HG02588 (cell line): Measurements from ENCODE around the gene FAM131A.

Experiments
- ATAC-seq: cut with Tn5 transposase; IDR thresholded peaks from one replicate; pipeline ENCODE4 v1.9.1; 2021; ENCODE audit warnings: mild to moderate bottlenecking, moderate library complexity; ENCODE audit not compliant: unreplicated experiment

FAM131A gene

GRCh38 chr3:184373422-184373821 lies 36.0 kb downstream of the FAM131A start:
- ATAC-seq = no peak

- no peak for ATAC-seq
These were observed 38.5 kb downstream of the FAM131A start for GRCh38 chr3:184375747-184376461.

DNA sequence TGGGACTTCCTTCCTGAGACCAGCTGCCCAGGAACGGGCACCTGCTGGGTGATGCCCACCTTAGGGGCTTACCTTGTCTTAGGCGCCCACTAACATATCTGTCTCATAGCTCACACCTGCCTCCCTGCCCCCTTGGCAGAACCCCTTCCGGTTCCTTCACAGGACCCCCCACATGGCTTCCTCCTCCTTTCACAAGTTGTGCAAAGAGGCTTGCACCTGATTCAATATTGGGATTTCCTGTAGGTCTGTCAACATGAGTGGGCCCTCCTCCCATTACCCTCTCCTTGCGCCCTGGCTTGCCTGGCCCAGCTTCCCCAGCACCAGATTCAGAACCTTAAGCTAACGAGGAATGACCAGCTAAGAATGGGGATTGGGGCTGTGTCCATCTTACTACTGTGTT lies 40.0 kb downstream of the FAM131A start:
- no peak for ATAC-seq

DNA sequence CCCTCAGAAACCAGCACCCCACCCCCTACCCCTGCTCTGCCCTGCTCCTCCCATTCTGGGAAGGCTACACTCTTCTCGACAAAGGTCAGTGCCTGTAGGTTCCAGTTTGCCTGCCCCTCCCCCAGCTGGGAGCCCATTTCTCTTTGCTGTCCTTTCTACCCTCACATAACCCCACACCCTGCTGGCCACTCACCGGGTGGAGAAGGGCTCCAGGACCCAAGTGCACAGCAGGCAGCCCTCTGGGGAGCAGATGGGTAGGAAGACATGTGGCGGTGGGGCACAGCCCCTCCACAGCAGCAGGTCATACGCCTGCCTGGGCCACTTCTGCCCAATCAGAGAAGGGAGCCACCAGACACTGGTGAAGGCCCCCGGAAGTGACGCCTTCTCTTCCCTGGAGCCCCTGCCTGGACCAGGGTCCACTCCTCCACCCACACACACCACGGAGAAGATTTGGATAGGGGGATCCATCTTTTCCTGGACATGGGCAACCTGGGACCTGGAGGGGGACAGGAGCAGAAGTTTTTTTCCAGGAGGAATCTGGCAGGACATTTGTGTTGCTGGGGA lies 40.6 kb downstream of the FAM131A start, which contains the start of gene THPO:
TSS of gene THPO (minus strand) at position 326 of the 564 bp plus-strand sequence. CDS start 1,948 bp downstream, outside the sequence.
- ATAC-seq = no peak

GRCh38 chr3:184378651-184379357 lies 41.4 kb downstream of the FAM131A start:
- no peak for ATAC-seq

GRCh38 chr3:184379358-184380184 lies 42.2 kb downstream of the FAM131A start, which contains the start of gene CHRD:
Gene CHRD (plus strand): TSS chr3:184380054. CDS start chr3:184380319, 265 bp downstream.
- ATAC-seq = no peak

- ATAC-seq = no peak
These were observed 42.8 kb downstream of the FAM131A start for GRCh38 chr3:184380185-184380626.

DNA sequence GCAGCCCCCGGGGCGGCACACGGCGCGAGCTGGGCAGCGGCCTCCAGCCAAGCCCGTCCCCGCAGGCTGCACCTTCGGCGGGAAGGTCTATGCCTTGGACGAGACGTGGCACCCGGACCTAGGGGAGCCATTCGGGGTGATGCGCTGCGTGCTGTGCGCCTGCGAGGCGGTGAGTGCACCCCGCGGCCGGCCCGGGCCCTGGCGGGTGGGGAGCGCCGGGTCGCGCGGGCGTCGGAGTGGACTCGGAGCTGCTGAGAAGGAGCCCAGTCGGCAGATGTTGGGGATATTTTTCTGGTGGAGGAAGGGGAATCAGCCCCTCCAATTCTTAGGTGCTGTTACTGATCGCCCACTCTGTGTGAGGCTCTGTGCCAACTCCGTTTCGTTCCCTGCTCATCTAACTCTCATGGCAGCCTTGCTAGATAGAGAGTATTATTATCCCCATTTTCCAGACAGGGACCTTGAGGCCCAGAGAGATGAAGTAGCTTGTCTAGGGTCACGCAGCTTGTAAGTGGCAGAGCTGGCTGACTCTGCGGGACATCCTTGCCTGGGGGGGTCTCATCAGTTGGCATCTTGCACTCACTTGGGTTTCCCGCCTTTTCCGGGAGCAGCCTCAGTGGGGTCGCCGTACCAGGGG lies 43.3 kb downstream of the FAM131A start:
- no peak for ATAC-seq

DNA sequence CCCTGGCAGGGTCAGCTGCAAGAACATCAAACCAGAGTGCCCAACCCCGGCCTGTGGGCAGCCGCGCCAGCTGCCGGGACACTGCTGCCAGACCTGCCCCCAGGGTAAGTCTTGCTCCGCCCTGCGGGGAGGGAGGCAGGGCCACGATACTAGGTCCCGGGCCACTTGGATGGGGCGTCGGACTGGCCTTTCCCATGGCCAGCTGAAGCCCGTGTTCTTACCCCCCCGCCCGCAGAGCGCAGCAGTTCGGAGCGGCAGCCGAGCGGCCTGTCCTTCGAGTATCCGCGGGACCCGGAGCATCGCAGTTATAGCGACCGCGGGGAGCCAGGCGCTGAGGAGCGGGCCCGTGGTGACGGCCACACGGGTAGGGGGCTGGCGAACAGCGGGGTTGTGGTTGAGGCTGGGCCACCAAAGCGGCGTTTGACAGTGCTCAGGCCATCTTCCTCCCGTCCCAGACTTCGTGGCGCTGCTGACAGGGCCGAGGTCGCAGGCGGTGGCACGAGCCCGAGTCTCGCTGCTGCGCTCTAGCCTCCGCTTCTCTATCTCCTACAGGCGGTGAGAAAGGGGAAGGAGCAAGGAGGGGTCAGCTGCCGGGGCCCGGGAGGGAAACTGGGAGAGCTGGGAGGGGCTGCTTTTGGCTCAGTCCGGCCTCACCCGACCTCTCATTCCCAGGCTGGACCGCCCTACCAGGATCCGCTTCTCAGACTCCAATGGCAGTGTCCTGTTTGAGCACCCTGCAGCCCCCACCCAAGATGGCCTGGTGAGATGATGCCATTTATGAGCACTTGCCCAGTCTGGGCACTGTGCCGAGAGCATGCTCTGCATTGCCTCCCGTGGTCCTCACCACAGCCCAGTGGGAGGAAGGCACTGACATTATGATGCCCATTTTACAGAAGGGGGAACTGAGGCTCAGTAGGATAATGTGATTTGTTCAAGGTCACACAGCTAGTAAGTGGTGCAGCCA lies 44.1 kb downstream of the FAM131A start:
- ATAC-seq = no peak

- no peak for ATAC-seq
These were observed 45.1 kb downstream of the FAM131A start for GRCh38 chr3:184382326-184383032.

- no peak for ATAC-seq
These were observed 45.8 kb downstream of the FAM131A start for GRCh38 chr3:184383033-184383740.

- ATAC-seq = no peak
These were observed 46.9 kb downstream of the FAM131A start for GRCh38 chr3:184384342-184384741.

GRCh38 chr3:184384856-184385422 lies 47.5 kb downstream of the FAM131A start:
- ATAC-seq = no peak

DNA sequence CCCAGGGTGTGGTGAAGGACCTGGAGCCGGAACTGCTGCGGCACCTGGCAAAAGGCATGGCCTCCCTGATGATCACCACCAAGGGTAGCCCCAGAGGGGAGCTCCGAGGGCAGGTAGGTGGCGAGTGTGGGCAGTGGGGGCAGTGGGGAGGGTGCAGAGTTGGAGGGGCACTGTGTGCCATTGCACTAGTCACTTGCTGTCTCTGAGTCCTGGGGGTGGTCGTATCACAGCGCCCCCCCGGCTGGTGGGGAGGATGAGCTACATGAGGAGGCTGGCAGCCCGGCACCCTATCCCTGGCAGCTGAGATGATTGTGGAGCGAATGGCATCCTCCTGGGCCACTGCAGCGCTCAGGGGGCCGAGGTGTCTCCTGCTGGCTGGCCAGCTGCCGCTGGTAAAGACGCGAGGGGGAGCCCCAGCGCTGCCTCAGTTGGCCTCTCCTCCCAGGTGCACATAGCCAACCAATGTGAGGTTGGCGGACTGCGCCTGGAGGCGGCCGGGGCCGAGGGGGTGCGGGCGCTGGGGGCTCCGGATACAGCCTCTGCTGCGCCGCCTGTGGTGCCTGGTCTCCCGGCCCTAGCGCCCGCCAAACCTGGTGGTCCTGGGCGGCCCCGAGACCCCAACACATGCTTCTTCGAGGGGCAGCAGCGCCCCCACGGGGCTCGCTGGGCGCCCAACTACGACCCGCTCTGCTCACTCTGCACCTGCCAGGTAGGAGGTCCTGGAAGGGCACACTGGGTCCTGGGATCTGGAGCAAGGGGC lies 48.8 kb downstream of the FAM131A start:
- ATAC-seq = no peak

- ATAC-seq = no peak
These were observed 49.8 kb downstream of the FAM131A start for GRCh38 chr3:184387174-184387714.

GRCh38 chr3:184388164-184388935 lies 51.0 kb downstream of the FAM131A start:
- no peak for ATAC-seq
